Activated T-helper 2 cell treated with anti-CD3 and anti-CD28 coated beads, Interferon-gamma antibody, Interleukin-2, Interleukin-4, amounts not matched to agents 10 μg/mL and 5 μg/mL and 100 μg/mL, durations not matched to agents 14 hours and 24 hours and 36 hours (primary cell): ENCODE results near the gene IL1RAPL2. TPM values are rescaled to one million over a fixed set of nuclear protein-coding genes. Genes with fewer than 3 reads are reported as not detected.

Experiments
- DNase-seq: peaks from one replicate; pipeline ENCODE4 v3.0.0; 2021; ENCODE audit warnings: low spot score
- H3K27ac Mint-ChIP-seq: one replicate; pipeline ENCODE4 v1.8.0; 2021; ENCODE audit warnings: mixed read lengths
- H3K27me3 Mint-ChIP-seq: one replicate; pipeline ENCODE4 v1.8.0; 2021; ENCODE audit warnings: low read depth, mixed read lengths
- H3K36me3 Mint-ChIP-seq: one replicate; pipeline ENCODE4 v1.8.0; 2021; ENCODE audit warnings: low read depth, mixed read lengths
- H3K4me1 Mint-ChIP-seq: one replicate; pipeline ENCODE4 v1.8.0; 2021; ENCODE audit warnings: low read depth, mixed read lengths
- H3K4me3 Mint-ChIP-seq: one replicate; pipeline ENCODE4 v1.8.0; 2021; ENCODE audit warnings: low read depth, mild to moderate bottlenecking, moderate library complexity, mixed read lengths
- H3K9me3 Mint-ChIP-seq: one replicate; pipeline ENCODE4 v1.8.0; 2021; ENCODE audit warnings: mixed read lengths
- intact Hi-C: fragments of 100-400 bp; cut with micrococcal nuclease; formaldehyde crosslinking; loops from one replicate; pipeline ENCODE4 v1.15.1; 2023
- total RNA-seq: library from RNA; stranded (reverse); gene quantifications from 2 replicates; pipeline ENCODE4 v1.2.3, GENCODE V29; 2022

Gene IL1RAPL2
- total RNA-seq, 1 donor from 2014 or later, result not detected

GRCh38 chrX:104695593-104695992 is 129.6 kb downstream of the IL1RAPL2 start:
- no peaks in the 10 kb centered on the region for H3K27me3 Mint-ChIP-seq
- no peak for DNase-seq
- H3K36me3 Mint-ChIP-seq, result no peaks in the 10 kb centered on the region
- H3K27ac Mint-ChIP-seq, result no peak overlapping the region
- no peaks in the 10 kb centered on the region for H3K9me3 Mint-ChIP-seq
- no peaks in the 10 kb centered on the region for H3K4me1 Mint-ChIP-seq
- H3K4me3 Mint-ChIP-seq, result no peak overlapping the region
- intact Hi-C loops, result no loop called here

GRCh38 chrX:104696667-104697066 is 130.7 kb downstream of the IL1RAPL2 start:
- no peaks in the 10 kb centered on the region for H3K27me3 Mint-ChIP-seq
- H3K4me3 Mint-ChIP-seq, result no peak overlapping the region
- intact Hi-C loops, result no loop called here
- H3K9me3 Mint-ChIP-seq, result no peaks in the 10 kb centered on the region
- H3K4me1 Mint-ChIP-seq, result no peaks in the 10 kb centered on the region
- H3K36me3 Mint-ChIP-seq, result no peaks in the 10 kb centered on the region
- no peak for DNase-seq
- no peak overlapping the region for H3K27ac Mint-ChIP-seq

GRCh38 chrX:104697294-104697693 is 131.3 kb downstream of the IL1RAPL2 start:
- no peak overlapping the region for H3K27ac Mint-ChIP-seq
- intact Hi-C loops, result no loop called here
- DNase-seq, result no peak
- H3K4me3 Mint-ChIP-seq, result no peak overlapping the region
- H3K27me3 Mint-ChIP-seq, result no peaks in the 10 kb centered on the region
- H3K9me3 Mint-ChIP-seq, result no peaks in the 10 kb centered on the region
- no peaks in the 10 kb centered on the region for H3K36me3 Mint-ChIP-seq
- H3K4me1 Mint-ChIP-seq, result no peaks in the 10 kb centered on the region

GRCh38 chrX:104707042-104707441 is 141.0 kb downstream of the IL1RAPL2 start:
- H3K27me3 Mint-ChIP-seq, result no peaks in the 10 kb centered on the region
- DNase-seq, result no peak
- no peak overlapping the region for H3K4me3 Mint-ChIP-seq
- no peak overlapping the region for H3K27ac Mint-ChIP-seq
- H3K36me3 Mint-ChIP-seq, result no peaks in the 10 kb centered on the region
- intact Hi-C loops, result no loop called here
- no peaks in the 10 kb centered on the region for H3K4me1 Mint-ChIP-seq
- no peaks in the 10 kb centered on the region for H3K9me3 Mint-ChIP-seq

DNA sequence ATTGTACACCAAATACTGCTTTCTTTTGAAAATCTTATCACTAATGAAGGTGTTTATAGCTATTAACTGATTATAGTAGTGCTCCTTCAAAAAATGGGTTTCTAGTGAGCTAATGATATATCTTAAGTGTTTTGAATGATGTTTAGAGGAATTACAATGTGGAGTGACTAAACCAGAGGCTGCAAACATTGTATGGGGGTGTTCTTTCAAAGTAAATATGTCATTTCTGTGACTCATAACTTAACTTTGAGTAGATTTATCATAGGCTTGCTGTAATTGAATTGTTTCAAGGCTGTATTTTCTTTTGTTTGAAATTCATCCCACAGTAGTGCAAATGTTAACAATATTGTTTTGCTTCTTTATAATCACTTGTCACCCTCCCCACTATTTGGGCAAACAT is 141.6 kb downstream of the IL1RAPL2 start:
- intact Hi-C loops, result no loop called here
- H3K9me3 Mint-ChIP-seq, result no peaks in the 10 kb centered on the region
- no peak overlapping the region for H3K4me3 Mint-ChIP-seq

GRCh38 chrX:104712515-104712914 is 146.5 kb downstream of the IL1RAPL2 start:
- DNase-seq, result no peak
- Mint-ChIP-seq H3K4me1 (no peaks in the 10 kb centered on the region), H3K27ac (no peak overlapping the region), H3K9me3 (no peaks in the 10 kb centered on the region), H3K27me3 (no peaks in the 10 kb centered on the region), H3K4me3 (no peak overlapping the region), H3K36me3 (no peaks in the 10 kb centered on the region)
- intact Hi-C loops, result no loop called here

More for the DNA sequence above, 141.6 kb downstream of the IL1RAPL2 start:
- Mint-ChIP-seq H3K36me3 (no peaks in the 10 kb centered on the region), H3K4me1 (no peaks in the 10 kb centered on the region), H3K27me3 (no peaks in the 10 kb centered on the region), H3K27ac (no peak overlapping the region)
- DNase-seq, result no peak

DNA sequence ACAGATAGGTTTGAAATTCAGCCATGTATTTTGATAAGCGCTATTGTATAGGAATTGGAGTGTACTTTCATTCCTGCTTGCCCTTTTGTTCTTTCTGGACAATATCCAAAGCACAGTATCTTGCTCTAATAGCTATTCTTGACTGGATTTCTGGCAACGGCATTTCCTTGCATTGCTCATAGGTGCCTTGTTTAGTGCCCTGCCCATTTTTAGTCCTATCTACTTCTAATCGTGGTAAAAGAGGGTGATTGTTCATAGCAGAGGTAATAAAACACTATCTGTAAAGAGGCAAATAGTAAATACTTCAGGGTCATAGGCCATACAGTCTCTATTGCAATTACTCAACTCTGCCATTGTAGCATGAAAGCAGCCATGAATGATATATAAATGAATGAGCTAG is 155.9 kb downstream of the IL1RAPL2 start:
- no peaks in the 10 kb centered on the region for H3K36me3 Mint-ChIP-seq
- no peak overlapping the region for H3K27ac Mint-ChIP-seq
- intact Hi-C loops, result no loop called here
- H3K9me3 Mint-ChIP-seq, result no peaks in the 10 kb centered on the region
- no peak for DNase-seq
- no peak overlapping the region for H3K4me3 Mint-ChIP-seq
- H3K4me1 Mint-ChIP-seq, result no peaks in the 10 kb centered on the region
- no peaks in the 10 kb centered on the region for H3K27me3 Mint-ChIP-seq

DNA sequence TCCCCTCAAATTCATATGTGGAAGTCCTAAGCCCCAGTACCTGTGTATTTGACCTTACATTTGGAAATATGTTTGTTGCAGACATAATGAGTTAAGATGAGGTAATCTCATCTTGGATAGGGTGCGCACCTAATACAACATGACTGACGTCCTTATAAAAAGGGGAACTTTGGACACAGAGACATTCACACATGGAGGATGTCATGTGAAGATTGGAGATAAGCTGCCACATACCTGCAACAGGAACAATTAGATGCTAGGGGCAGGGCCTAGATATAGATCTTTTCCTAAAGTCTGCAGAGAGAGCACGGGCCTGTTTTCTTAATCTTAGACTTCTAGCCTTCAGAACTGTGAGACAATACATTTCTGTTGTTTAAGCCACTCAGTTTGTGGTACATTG is 162.5 kb downstream of the IL1RAPL2 start:
- Mint-ChIP-seq H3K36me3 (no peaks in the 10 kb centered on the region), H3K9me3 (no peaks in the 10 kb centered on the region), H3K4me3 (no peak overlapping the region), H3K27ac (no peak overlapping the region), H3K4me1 (no peaks in the 10 kb centered on the region), H3K27me3 (no peaks in the 10 kb centered on the region)
- no peak for DNase-seq
- intact Hi-C loops, result no loop called here

DNA sequence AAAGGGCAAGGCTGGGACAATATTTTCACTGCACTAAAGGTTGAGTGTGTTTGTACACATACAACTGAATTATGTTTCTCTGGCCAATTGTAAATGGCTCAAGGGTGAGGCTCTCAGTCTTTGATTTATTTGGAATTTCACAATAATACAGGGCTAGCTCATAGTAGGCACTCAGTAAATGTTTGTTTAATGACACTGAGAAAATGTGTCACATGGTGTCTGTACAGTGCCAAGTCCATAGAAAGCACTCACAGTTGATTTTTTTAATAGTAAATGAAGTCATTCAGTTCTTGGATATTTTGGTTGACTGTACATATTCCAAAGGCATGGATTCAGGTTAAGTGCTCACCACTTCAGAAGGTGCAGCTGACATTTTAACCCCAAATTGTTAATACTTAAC is 176.4 kb downstream of the IL1RAPL2 start:
- Mint-ChIP-seq H3K9me3 (no peaks in the 10 kb centered on the region), H3K4me1 (no peaks in the 10 kb centered on the region), H3K4me3 (no peak overlapping the region), H3K36me3 (no peaks in the 10 kb centered on the region), H3K27me3 (no peaks in the 10 kb centered on the region), H3K27ac (no peak overlapping the region)
- intact Hi-C loops, result no loop called here
- no peak for DNase-seq

DNA sequence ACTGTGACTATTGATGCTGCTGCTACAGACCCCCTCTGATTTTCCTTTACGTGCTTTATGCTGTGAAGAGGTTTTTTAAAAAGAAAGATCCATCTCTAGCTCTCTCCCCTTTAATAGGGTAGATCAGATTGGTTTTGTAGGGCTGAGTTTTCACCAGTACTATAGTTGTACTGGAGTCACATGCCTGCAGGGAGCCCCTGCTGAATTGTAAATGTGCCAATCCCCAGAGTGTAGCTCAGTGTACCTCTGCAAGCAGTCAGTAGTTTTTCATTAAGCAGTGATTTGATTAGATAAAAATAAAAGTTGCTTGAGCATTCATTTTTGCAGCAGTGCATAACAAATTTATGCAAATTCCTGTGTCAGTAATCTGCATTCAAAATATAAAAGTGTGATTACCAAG is 179.2 kb downstream of the IL1RAPL2 start:
- no peak for DNase-seq
- Mint-ChIP-seq H3K4me3 (no peak overlapping the region), H3K4me1 (no peaks in the 10 kb centered on the region), H3K9me3 (no peaks in the 10 kb centered on the region), H3K27me3 (no peaks in the 10 kb centered on the region), H3K36me3 (no peaks in the 10 kb centered on the region), H3K27ac (no peak overlapping the region)
- intact Hi-C loops, result no loop called here

DNA sequence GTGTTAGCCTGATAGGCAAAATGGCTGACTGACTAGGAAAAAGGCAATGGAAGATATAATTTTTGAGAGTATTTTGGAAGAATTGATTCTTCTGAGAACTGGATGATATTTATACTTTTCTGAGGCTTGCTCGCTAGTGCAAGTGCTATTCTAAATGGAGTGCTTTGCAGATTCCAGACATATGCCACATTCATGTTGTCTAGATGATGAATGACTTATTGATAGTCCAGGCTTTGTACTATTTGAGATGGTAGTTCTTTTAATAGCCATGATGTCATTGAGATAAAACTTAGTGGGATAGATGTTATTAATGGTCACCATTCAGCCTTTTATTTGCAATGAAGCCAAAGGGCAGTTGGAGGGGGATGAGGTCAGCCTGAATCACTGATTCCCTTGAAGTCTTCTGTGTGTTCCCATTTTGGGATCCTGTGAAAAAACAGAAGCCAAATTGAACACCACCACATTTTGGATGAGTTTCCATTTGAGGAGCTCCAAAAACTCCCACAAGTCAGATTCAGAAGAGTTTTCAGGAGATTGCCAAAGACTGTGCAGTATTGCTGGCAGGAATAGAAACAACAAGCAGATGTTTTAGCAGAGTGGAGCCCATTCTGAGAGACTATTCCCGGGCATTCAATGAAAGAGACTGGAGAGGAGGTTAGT is 184.1 kb downstream of the IL1RAPL2 start:
- no peaks in the 10 kb centered on the region for H3K9me3 Mint-ChIP-seq
- DNase-seq, result no peak
- H3K4me1 Mint-ChIP-seq, result no peaks in the 10 kb centered on the region
- H3K27ac Mint-ChIP-seq, result no peak overlapping the region
- H3K27me3 Mint-ChIP-seq, result no peaks in the 10 kb centered on the region
- intact Hi-C loops, result no loop called here
- no peak overlapping the region for H3K4me3 Mint-ChIP-seq
- H3K36me3 Mint-ChIP-seq, result no peaks in the 10 kb centered on the region

DNA sequence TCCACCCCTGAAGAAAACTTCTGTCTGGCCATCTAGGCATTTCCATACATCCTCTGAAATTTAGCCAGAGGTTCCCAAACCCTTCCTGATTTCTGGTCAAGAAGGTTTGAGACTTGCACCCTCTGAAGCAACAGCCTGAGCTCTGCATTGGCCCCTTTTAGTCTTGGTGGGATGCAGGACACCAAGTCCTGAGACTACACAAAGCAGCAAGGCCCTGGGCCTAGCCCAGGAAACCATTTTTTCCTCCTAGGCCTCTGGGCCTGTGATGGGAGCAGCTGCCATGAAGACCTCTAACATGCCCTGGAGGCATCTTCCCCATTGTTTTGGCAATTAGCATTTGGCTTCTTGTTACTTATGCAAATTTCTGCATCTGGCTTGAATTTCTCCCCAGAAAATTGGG is 196.6 kb downstream of the IL1RAPL2 start:
- intact Hi-C loops, result no loop called here
- H3K27me3 Mint-ChIP-seq, result no peaks in the 10 kb centered on the region
- H3K36me3 Mint-ChIP-seq, result no peaks in the 10 kb centered on the region
- H3K27ac Mint-ChIP-seq, result no peak overlapping the region
- peaks cover 12% of the 10 kb centered on the region for H3K9me3 Mint-ChIP-seq
- H3K4me3 Mint-ChIP-seq, result no peak overlapping the region
- no peak for DNase-seq
- no peaks in the 10 kb centered on the region for H3K4me1 Mint-ChIP-seq

DNA sequence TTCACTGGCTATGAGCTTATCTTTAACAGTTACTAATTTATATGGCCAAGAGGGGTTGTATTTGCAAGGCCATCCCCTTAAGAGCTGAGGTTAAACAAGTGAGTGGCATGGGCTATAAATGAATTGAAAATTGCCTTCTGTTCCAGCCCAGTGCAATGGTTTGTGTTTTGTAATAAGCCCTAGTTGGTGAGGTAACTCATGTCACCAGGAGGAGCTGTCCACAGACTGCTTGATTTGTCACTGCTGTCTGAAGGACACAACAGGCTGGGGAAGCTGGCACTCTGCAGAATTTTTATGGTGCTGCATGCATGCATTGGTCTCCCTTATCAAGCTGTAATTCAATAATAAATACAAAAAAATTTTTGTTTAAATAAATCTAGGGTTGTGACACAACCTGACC is 223.8 kb downstream of the IL1RAPL2 start:
- no peaks in the 10 kb centered on the region for H3K9me3 Mint-ChIP-seq
- intact Hi-C loops, result no loop called here
- no peaks in the 10 kb centered on the region for H3K27me3 Mint-ChIP-seq
- no peak for DNase-seq
- no peak overlapping the region for H3K27ac Mint-ChIP-seq
- H3K36me3 Mint-ChIP-seq, result no peaks in the 10 kb centered on the region
- H3K4me3 Mint-ChIP-seq, result no peak overlapping the region
- no peaks in the 10 kb centered on the region for H3K4me1 Mint-ChIP-seq

GRCh38 chrX:104795804-104796203 is 229.8 kb downstream of the IL1RAPL2 start:
- no peaks in the 10 kb centered on the region for H3K9me3 Mint-ChIP-seq
- intact Hi-C loops, result no loop called here

More at GRCh38 chrX:104795804-104796203, 229.8 kb downstream of the IL1RAPL2 start:
- H3K27ac Mint-ChIP-seq, result no peak overlapping the region
- H3K4me1 Mint-ChIP-seq, result no peaks in the 10 kb centered on the region
- no peaks in the 10 kb centered on the region for H3K36me3 Mint-ChIP-seq
- no peaks in the 10 kb centered on the region for H3K27me3 Mint-ChIP-seq
- no peak for DNase-seq
- no peak overlapping the region for H3K4me3 Mint-ChIP-seq
